ENCODE data around the gene CUX1.

DNA sequence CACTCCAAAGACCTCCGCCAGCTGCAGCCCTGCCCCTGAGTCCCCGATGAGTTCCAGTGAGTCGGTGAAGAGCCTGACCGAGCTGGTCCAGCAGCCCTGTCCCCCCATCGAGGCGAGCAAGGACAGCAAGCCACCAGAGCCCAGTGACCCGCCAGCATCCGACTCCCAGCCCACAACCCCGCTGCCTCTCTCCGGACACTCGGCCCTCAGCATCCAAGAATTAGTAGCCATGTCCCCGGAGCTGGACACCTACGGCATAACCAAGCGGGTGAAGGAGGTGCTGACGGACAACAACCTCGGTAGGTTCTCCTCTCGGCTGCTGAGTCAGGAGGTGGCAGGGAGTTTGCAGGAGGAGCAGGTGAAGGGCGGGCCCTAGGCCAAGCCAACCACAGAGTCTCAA is 409.9 kb downstream of the CUX1 start:
- TF ChIP-seq, protein P1, sequence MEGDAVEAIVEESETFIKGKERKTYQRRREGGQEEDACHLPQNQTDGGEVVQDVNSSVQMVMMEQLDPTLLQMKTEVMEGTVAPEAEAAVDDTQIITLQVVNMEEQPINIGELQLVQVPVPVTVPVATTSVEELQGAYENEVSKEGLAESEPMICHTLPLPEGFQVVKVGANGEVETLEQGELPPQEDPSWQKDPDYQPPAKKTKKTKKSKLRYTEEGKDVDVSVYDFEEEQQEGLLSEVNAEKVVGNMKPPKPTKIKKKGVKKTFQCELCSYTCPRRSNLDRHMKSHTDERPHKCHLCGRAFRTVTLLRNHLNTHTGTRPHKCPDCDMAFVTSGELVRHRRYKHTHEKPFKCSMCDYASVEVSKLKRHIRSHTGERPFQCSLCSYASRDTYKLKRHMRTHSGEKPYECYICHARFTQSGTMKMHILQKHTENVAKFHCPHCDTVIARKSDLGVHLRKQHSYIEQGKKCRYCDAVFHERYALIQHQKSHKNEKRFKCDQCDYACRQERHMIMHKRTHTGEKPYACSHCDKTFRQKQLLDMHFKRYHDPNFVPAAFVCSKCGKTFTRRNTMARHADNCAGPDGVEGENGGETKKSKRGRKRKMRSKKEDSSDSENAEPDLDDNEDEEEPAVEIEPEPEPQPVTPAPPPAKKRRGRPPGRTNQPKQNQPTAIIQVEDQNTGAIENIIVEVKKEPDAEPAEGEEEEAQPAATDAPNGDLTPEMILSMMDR (IDR thresholded peaks at IDR 0.05): no peak
- TF ChIP-seq EZH2 (IDR thresholded peaks at IDR 0.05; ENCODE audit: borderline replicate concordance, insufficient read depth, low read depth, low read length, poor library complexity, severe bottlenecking): no peak
